ENCODE measurements around the gene RPS18. TPM values are rescaled to one million over a fixed set of nuclear protein-coding genes. Genes with fewer than 3 reads are reported as not detected.

RPS18 gene
- total and polyA plus RNA-seq, 9 of the 15 experiments (the other 6 are each of a cell fraction or from before 2014, with no cell fraction given): 5,023 to 17,516 (median 8,131) TPM

DNA sequence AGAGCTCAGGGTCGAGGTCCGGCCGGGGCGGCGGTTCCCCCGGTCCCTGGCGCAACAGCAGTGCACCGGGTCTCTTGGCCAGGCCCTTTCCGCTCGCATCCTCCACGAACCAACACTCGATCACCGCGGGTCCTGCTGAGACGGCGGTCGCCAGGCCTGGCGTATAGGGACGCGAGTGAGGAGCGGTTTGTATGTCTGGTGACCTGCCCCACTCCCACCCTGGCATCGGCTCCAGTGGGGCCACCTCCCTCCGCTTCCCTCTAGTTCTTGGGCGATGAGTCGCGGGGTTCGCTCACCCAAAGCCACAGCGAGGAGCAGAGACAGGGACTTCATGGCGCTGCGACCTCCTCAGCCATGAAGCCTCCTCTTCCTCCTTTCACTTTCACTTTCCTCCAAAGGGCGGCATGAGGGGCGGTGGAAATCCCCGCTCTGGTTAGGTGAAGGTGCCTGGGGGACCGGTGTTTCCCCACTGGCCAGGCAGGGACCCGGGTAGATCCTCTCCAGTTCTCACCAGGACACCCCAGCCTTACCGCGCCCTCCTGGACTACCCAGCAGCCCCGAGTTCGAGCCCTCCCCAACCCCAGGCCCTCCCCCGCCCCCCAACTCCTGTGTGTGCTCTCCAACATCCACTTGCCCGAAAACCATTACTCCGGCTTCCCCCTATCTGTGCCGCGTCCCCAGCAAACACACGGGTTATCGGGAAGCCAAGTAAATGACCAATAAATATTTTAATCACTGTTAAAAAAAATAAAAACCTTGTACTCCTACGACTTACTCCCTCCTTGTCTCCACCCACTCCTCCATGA lies 42.0 kb downstream of the RPS18 start, which contains the start of gene TAPBP (continued):
- TF ChIP-seq YBX1 (IDR thresholded peaks at IDR 0.05) (no peak), SNIP1 (IDR thresholded peaks at IDR 0.05; ENCODE audit: low read depth) (no peak), ZSCAN32 (CRISPR knock-in tag; IDR thresholded peaks at IDR 0.05) (no peak), HDGF (IDR thresholded peaks at IDR 0.05) (no peak), ZBED1 (IDR thresholded peaks at IDR 0.05) (no peak), MTA2 (IDR thresholded peaks at IDR 0.05; ENCODE audit: low read depth) (no peak), ZNF12 (CRISPR knock-in tag; IDR thresholded peaks at IDR 0.05) (no peak), NR2F6 (CRISPR knock-in tag; IDR thresholded peaks at IDR 0.05) (no peak), NR2C1 (IDR thresholded peaks at IDR 0.05) (no peak), NR2C1 (tag; IDR thresholded peaks at IDR 0.05) (peak; percentile 18), PREB (CRISPR knock-in tag; IDR thresholded peaks at IDR 0.05) (no peak), RREB1 (CRISPR knock-in tag; IDR thresholded peaks at IDR 0.05) (no peak), FOXA1 (IDR thresholded peaks at IDR 0.05; ENCODE audit: borderline replicate concordance) (no peak), ZBTB8A (IDR thresholded peaks at IDR 0.05; ENCODE audit: partially characterized antibody) (no peak), KLF6 (CRISPR knock-in tag; IDR thresholded peaks at IDR 0.05; ENCODE audit: borderline replicate concordance) (no peak), NFE2L1 (tag; IDR thresholded peaks at IDR 0.05; ENCODE audit: borderline replicate concordance, low read depth) (no peak), CBFA2T2 (conservative IDR thresholded peaks at IDR 0.05) (no peak), SAP30 (IDR thresholded peaks at IDR 0.05; ENCODE audit: borderline replicate concordance, insufficient read depth, low read depth, low read length, poor library complexity, severe bottlenecking) (peak; percentile 51), HLTF (IDR thresholded peaks at IDR 0.05) (no peak), ZNF77 (CRISPR knock-in tag; IDR thresholded peaks at IDR 0.05) (no peak), L3MBTL2 (IDR thresholded peaks at IDR 0.05) (no peak)
- TF ChIP-seq, protein P1, sequence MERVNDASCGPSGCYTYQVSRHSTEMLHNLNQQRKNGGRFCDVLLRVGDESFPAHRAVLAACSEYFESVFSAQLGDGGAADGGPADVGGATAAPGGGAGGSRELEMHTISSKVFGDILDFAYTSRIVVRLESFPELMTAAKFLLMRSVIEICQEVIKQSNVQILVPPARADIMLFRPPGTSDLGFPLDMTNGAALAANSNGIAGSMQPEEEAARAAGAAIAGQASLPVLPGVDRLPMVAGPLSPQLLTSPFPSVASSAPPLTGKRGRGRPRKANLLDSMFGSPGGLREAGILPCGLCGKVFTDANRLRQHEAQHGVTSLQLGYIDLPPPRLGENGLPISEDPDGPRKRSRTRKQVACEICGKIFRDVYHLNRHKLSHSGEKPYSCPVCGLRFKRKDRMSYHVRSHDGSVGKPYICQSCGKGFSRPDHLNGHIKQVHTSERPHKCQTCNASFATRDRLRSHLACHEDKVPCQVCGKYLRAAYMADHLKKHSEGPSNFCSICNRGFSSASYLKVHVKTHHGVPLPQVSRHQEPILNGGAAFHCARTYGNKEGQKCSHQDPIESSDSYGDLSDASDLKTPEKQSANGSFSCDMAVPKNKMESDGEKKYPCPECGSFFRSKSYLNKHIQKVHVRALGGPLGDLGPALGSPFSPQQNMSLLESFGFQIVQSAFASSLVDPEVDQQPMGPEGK (CRISPR knock-in tag; IDR thresholded peaks at IDR 0.05; ENCODE audit: borderline replicate concordance): peak; percentile 77; the same call in 1 of the 2 replicates

Measured in K562 (cell line).